Smooth muscle cell (in vitro differentiated cells): ENCODE results near the gene TMEM271. TPM values are rescaled to one million over a fixed set of nuclear protein-coding genes. Genes with fewer than 3 reads are reported as not detected.

ENCODE experiments used
- DNase-seq: peaks from one replicate; lab custom pipeline; 2025; ENCODE audit not compliant: unreplicated experiment; lab: John Stamatoyannopoulos, UW
- H2AFZ ChIP-seq: fragments of 200-600 bp; sonication (generic); 2 replicates; pipeline ENCODE4 v1.6.0; 2016; ENCODE audit warnings: antibody characterized with exemption, low read depth, mild to moderate bottlenecking
- H3F3A ChIP-seq: fragments of 200-600 bp; sonication (generic); 2 replicates; pipeline ENCODE4 v1.6.0; 2017; ENCODE audit warnings: antibody characterized with exemption, low read depth
- H3K27ac ChIP-seq: fragments of 200-600 bp; sonication (generic); 2 replicates; pipeline ENCODE4 v1.5.1; 2016; ENCODE audit warnings: low read depth, mild to moderate bottlenecking
- H3K27me3 ChIP-seq: fragments of 200-600 bp; sonication (generic); 2 replicates; pipeline ENCODE4 v1.6.1; 2016; ENCODE audit warnings: low read depth, mild to moderate bottlenecking
- H3K36me3 ChIP-seq: fragments of 200-600 bp; sonication (generic); 2 replicates; pipeline ENCODE4 v1.5.1; 2016; ENCODE audit warnings: low read depth
- H3K4me1 ChIP-seq: fragments of 200-600 bp; sonication (generic); 2 replicates; pipeline ENCODE4 v1.5.1; 2016; ENCODE audit warnings: low read depth
- H3K4me2 ChIP-seq: fragments of 200-600 bp; sonication (generic); 2 replicates; pipeline ENCODE4 v1.6.0; 2016; ENCODE audit warnings: mild to moderate bottlenecking
- H3K4me3 ChIP-seq: fragments of 200-600 bp; sonication (generic); 2 replicates; pipeline ENCODE4 v1.5.1; 2016; ENCODE audit warnings: mild to moderate bottlenecking
- H3K79me2 ChIP-seq: fragments of 200-600 bp; sonication (generic); 2 replicates; pipeline ENCODE4 v1.6.0; 2016; ENCODE audit warnings: low read depth, mild to moderate bottlenecking
- H3K9ac ChIP-seq: fragments of 200-600 bp; sonication (generic); 2 replicates; pipeline ENCODE4 v1.6.0; 2016; ENCODE audit warnings: low read depth
- H3K9me3 ChIP-seq: fragments of 200-600 bp; sonication (generic); replicated peaks from 2 replicates; pipeline ENCODE4 v1.5.1; 2016; ENCODE audit warnings: low read depth
- H4K20me1 ChIP-seq: fragments of 200-600 bp; sonication (generic); 2 replicates; pipeline ENCODE4 v1.6.0; 2016; ENCODE audit warnings: low read depth
- CTCF ChIP-seq: fragments of 200-600 bp; sonication (generic); IDR thresholded peaks from 2 replicates; pipeline ENCODE4 v1.5.1; 2017; ENCODE audit warnings: borderline replicate concordance, mild to moderate bottlenecking, antibody characterized with exemption; ENCODE audit not compliant: insufficient read depth, poor library complexity, severe bottlenecking
- WGBS: methylation state at CpG from one replicate; pipeline ENCODE4 v1.1.7; 2016; ENCODE audit warnings: low lambda C conversion rate; 5-methylcytosine and 5-hydroxymethylcytosine counted together
- polyA plus RNA-seq: library from polyadenylated mRNA; unstranded; fragments of >200 nt; fragmentation: Nextera tagmentation; extraction: Ambion mirVana; gene quantifications from 2 replicates; pipeline ENCODE4 v1.2.1, GENCODE V29; 2016
- total RNA-seq: library from RNA; depleted of rRNA; stranded (reverse); fragments of >200 nt; gene quantifications from 2 replicates; pipeline ENCODE4 v1.2.3, GENCODE V29; 2014

The TMEM271 gene
- total and polyA plus RNA-seq, 2 experiments from 2014 or later, result not detected

- WGBS, result 83% methylated on average over 2 of the region's 2 CpGs
Observed at GRCh38 chr4:583820-584219, 7.7 kb upstream of the TMEM271 start.

GRCh38 chr4:581753-582361 is 5.8 kb upstream of the TMEM271 start:
- no peaks in the 10 kb centered on the region for H3K36me3 ChIP-seq
- H3K4me3 ChIP-seq, result no peak overlapping the region
- no peak for DNase-seq
- WGBS, result 79% methylated on average over 9 of the region's 9 CpGs
- H2AFZ ChIP-seq, result no peak overlapping the region
- H3K27ac ChIP-seq, result no peak overlapping the region
- no peak for TF ChIP-seq CTCF
- peaks cover 44% of the 10 kb centered on the region for H3K27me3 ChIP-seq
- no peak overlapping the region for H3K4me2 ChIP-seq
- H3K9ac ChIP-seq, result no peak overlapping the region
- H3K79me2 ChIP-seq, result no peaks in the 10 kb centered on the region
- H3K4me1 ChIP-seq, result no peaks in the 10 kb centered on the region
- no peaks in the 10 kb centered on the region for H4K20me1 ChIP-seq
- no peaks in the 10 kb centered on the region for H3F3A ChIP-seq
- H3K9me3 ChIP-seq, result no peaks in the 10 kb centered on the region

More at GRCh38 chr4:583820-584219, 7.7 kb upstream of the TMEM271 start:
- no peak overlapping the region for H3K9ac ChIP-seq
- DNase-seq, result no peak
- H3K4me3 ChIP-seq, result no peak overlapping the region
- H3K4me1 ChIP-seq, result no peaks in the 10 kb centered on the region
- H3K27me3 ChIP-seq, result peaks cover 24% of the 10 kb centered on the region
- no peak overlapping the region for H2AFZ ChIP-seq
- no peaks in the 10 kb centered on the region for H4K20me1 ChIP-seq
- no peaks in the 10 kb centered on the region for H3K9me3 ChIP-seq
- H3K27ac ChIP-seq, result no peak overlapping the region
- H3F3A ChIP-seq, result no peaks in the 10 kb centered on the region
- H3K36me3 ChIP-seq, result no peaks in the 10 kb centered on the region
- no peak for TF ChIP-seq CTCF
- no peak overlapping the region for H3K4me2 ChIP-seq
- H3K79me2 ChIP-seq, result no peaks in the 10 kb centered on the region

- no peak for TF ChIP-seq CTCF
- Histone ChIP-seq H3K4me1 (no peaks in the 10 kb centered on the region), H3K4me2 (no peak overlapping the region), H2AFZ (no peak overlapping the region), H3F3A (no peaks in the 10 kb centered on the region), H3K9me3 (no peaks in the 10 kb centered on the region), H3K27ac (no peak overlapping the region), H3K4me3 (no peak overlapping the region), H3K36me3 (no peaks in the 10 kb centered on the region), H3K79me2 (no peaks in the 10 kb centered on the region), H3K27me3 (peaks cover 49% of the 10 kb centered on the region), H4K20me1 (no peaks in the 10 kb centered on the region), H3K9ac (no peak overlapping the region)
- WGBS, result 72% methylated on average over 6 of the region's 6 CpGs
- DNase-seq, result no peak
Observed at GRCh38 chr4:581181-581580, 5.1 kb upstream of the TMEM271 start.

- Histone ChIP-seq H2AFZ (no peak overlapping the region), H3F3A (no peaks in the 10 kb centered on the region), H3K79me2 (no peaks in the 10 kb centered on the region), H3K4me1 (no peaks in the 10 kb centered on the region), H3K9ac (no peak overlapping the region), H3K9me3 (no peaks in the 10 kb centered on the region), H4K20me1 (no peaks in the 10 kb centered on the region), H3K27ac (no peak overlapping the region), H3K36me3 (no peaks in the 10 kb centered on the region), H3K4me2 (no peak overlapping the region), H3K27me3 (peaks cover 55% of the 10 kb centered on the region), H3K4me3 (no peak overlapping the region)
- DNase-seq, result no peak
- TF ChIP-seq CTCF, result no peak
- 70% methylated on average over 11 of the region's 11 CpGs for WGBS
Observed at GRCh38 chr4:579543-580175, 3.6 kb upstream of the TMEM271 start.
